GM12873 (cell line): ENCODE data around the gene GPR141.

Experiments
- TF ChIP-seq, protein P1 (sequence below): IDR thresholded peaks from 2 replicates; pipeline ENCODE4 v1.5.1; 2012; ENCODE audit warnings: low read depth, mild to moderate bottlenecking, moderate library complexity, low read length, control low read depth; ENCODE audit not compliant: insufficient read depth; ENCODE audit errors: missing control alignments

Gene GPR141

DNA sequence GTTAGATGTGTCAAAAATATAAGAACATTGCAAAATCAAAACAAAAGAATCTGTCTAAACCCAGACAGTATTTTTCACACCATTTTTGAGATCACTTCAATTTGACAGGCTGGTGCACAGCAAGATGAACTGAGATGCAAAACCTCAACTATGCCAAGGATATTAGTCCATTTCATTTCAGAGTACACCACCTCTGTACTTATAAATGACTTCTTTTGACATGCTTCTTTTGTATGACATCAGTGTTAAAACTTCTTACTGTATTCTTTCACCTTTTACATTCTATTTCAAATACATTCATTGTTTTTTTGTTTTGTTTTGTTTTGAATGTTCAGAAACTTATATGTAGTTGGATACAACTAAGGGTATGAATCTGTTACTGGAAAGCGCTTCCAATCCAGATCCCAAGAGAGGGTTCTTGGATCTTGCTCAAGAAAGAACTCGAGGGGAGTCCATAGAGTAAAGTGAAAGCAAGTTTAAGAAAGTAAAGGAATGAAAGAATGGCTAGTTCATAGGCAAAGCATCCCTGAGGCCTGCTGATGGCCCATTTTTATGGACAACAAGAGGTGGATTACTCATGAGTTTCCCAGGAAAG is 23.5 kb upstream of the GPR141 start:
- TF ChIP-seq, protein P1, sequence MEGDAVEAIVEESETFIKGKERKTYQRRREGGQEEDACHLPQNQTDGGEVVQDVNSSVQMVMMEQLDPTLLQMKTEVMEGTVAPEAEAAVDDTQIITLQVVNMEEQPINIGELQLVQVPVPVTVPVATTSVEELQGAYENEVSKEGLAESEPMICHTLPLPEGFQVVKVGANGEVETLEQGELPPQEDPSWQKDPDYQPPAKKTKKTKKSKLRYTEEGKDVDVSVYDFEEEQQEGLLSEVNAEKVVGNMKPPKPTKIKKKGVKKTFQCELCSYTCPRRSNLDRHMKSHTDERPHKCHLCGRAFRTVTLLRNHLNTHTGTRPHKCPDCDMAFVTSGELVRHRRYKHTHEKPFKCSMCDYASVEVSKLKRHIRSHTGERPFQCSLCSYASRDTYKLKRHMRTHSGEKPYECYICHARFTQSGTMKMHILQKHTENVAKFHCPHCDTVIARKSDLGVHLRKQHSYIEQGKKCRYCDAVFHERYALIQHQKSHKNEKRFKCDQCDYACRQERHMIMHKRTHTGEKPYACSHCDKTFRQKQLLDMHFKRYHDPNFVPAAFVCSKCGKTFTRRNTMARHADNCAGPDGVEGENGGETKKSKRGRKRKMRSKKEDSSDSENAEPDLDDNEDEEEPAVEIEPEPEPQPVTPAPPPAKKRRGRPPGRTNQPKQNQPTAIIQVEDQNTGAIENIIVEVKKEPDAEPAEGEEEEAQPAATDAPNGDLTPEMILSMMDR, result no peak

DNA sequence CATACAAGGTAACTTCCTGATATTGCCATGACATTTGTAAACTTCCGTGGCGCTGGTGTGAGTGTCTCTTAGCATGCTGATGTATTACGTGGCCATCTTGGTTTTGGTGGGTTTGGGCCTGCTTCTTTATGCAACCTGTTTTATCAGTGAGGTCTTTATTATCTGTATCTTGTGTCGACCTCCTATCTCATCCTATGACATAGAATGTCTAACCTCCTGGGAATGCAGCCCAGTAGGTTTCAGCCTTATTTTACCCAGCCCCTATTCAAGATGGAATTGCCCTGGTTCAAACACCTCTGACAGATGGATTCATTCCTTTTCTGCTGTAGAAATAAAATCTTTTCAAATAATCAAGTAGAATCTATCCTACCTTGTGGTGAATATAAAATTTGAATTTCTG is 23.0 kb upstream of the GPR141 start:
- TF ChIP-seq, protein P1, result no peak

DNA sequence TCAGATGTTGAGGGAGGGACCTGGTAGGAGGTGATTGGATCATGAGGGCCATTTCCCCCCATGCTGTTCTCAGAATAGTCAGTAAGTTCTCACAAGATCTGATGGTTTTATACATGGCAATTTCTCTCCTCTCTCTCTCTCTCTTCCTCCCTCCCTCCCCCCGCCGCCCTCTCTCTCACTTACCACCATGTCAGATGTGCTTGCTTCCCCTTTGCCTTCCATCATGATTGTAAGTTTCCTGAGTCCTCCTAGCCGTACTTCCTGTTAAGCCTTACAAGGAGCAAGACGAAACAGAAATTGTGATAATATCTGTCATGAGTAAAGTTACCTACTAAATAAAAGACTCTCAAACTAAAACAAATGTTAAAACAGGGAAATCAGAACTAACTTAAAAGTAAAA is 19.9 kb upstream of the GPR141 start:
- TF ChIP-seq, protein P1, result no peak

DNA sequence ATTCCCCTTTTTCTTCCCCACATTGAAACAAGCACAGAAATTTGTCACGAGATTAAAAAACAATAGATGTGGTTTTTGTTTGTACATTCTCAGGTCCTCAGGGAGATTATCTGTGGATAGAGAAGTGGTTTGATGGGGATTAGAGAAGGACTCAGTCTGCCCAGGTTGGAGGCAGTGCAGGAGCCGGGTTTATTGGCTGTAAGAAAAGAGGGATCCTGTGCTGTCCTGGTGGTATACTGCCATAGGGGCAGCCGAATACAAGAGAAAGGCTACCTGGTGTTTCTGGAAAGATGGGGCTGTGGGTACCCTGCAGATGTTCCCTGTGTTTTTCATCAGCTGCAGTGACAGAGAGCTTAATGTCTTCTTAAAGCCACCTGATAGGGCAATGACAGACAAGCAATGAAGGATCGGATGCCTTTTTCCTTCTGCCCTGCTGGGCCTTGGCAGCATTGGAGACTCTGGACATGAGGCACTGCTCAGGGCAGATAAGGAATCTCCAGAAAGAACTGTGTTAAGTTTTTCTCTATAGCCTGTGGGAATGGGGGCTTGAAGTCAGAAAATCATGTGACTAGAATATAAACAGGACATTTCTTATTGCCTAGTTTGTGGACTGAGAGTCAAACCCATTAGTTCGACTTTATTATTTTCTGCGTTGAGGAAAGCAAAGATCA is 18.1 kb upstream of the GPR141 start:
- TF ChIP-seq, protein P1, result no peak

DNA sequence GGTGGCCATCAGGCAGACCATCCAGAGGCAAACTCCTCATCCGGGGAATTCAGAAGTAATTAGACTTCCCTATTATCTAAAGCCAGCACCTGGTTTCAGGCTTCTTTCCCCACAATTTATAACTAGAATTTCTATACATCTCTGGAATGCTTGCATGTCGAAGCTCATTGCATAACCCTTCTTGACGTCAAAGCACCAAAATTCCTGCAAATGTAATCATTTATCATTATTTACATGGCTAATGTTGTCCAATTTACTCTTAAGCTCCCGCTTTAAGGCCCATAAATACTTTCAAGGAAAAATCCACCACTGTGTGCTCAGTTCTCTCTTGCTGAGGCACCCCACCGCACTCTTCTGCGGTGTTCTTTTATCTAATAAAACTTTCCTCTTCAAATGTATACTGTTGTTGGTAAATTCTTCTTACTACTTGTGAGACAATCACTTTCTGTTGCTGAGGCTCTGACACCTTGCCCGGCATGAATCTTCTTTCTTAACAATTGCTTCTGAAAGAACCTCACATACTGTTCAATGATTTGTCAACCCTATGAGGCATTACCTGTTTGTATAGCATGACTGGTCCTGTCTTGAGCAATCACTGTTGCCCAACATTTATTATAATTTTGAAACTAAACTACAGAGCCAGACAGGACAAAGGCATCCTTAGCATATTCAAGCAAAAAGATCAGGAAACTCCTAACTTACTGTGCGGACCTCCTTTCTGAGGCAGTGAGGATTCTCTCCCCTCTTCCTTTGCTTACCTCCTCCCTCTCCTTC is 17.4 kb upstream of the GPR141 start:
- TF ChIP-seq, protein P1, result no peak

DNA sequence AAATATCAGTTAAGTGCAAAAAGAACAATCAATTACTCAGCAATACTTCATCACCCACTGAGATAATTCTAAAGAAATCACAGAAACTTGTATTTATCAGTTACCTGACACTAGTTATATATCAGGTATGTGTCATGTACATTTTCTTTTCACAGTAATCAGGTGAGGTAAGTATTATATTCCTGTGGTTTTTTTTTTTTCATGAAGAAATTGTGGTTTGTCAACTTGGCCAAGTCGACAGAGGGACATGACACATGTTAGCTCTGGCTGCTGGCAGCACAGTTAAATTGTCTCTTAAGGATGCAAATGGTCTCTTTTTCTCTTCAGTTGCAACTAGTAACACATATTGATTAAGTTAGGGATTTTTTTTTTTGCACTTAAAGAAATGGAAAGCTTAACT is 13.7 kb upstream of the GPR141 start:
- TF ChIP-seq, protein P1, result no peak

DNA sequence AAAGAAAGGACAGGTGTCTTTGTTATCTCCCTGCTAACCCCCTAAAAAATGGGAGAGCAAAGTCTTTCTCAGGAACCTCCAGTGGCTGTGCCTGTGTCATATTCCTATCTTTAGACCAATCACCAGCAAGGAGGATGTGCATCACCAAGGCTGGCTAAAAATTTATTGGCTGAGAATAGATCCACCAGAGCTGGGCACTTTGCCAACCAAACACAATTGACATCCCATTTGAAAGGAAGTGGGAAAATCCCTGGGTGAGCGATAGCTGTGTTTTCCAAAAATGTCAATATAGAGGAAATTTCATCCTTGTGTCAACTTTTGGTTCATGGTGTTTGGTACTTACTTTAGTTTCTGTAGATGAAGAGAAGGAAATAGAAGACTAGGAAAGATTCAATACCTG is 13.1 kb upstream of the GPR141 start:
- TF ChIP-seq, protein P1, result no peak
